Stimulated activated CD4-positive, alpha-beta T cell treated with anti-CD3 and anti-CD28 coated beads, TNF-alpha, amount 100 ng/mL, for 1 hour (primary cell): ENCODE data around the gene SEC22C.
"Not testable (repeated sequence)": the region's sequence is repeated elsewhere in the genome, so short reads cannot be mapped to it uniquely, and the experiment has no call there.

Experiments
- DNase-seq, 3 donors: peaks; one replicate each; pipeline ENCODE4 v3.0.0-alpha.2; 2020; ENCODE audit warnings: low read depth in 3 of 3, low spot score in 1 of 3

SEC22C gene, protein sequence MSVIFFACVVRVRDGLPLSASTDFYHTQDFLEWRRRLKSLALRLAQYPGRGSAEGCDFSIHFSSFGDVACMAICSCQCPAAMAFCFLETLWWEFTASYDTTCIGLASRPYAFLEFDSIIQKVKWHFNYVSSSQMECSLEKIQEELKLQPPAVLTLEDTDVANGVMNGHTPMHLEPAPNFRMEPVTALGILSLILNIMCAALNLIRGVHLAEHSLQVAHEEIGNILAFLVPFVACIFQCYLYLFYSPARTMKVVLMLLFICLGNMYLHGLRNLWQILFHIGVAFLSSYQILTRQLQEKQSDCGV

DNA sequence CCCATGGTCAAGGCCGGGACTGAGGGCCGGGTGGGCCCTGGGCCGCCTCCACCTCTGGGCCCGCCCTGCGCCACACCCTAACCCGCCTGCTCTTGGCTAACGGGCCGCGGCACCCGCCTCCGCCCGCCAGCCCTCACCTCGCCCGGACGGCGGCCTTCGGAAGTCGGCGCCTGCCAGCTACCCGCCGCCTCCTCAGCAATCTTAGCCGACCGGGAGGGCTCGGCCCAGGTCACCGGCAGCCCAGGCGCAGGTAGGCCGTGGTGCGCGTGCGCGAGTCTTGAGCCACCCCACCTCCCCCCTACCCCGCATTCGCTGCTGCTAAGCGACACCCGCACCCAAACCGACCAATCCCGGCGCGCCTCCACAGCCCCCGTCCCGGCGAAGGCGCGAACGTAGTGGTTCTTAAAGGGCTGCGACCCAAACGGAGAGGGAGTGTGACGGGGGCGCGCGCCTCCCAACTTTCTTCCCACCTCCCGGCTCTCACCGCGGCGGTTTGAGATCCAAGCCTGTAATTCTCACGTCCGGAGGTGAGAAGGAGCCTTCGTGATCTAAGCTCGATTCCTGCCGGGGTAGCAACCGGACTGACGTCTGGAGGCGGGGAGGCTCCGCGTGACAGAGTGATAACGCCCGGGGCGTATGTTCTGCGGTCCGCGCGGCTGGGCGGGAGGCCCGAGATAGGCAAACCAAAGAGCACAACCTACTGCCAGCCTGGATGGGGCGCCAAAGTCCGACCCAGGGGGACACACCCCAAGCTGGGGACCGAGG lies at the start of gene SEC22C:
SEC22C (minus strand) TSS at position 259 of the 765 bp plus-strand sequence. CDS start 12,921 bp downstream, outside the sequence.
- DNase-seq = peak; percentile 88 to 90 (median 89)

DNA sequence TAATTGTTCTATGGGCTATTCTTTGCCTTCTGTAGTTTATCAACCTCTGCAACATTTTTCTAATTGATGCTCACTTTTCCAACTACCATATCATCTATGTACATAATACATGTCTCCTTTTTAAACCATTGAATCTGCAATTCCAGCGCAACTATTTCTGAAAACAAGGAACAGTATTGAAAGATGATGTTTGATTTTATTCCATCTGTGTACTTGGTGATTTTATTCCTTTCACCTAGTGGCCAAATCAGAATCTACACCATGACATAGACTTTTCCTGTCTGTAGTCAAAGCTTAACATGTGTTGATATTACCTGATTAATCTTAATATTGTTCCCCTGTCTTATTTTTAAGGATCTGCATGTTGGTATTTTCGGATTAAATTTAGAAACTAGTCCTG lies 31.7 kb upstream of the SEC22C start:
- no peak for DNase-seq

DNA sequence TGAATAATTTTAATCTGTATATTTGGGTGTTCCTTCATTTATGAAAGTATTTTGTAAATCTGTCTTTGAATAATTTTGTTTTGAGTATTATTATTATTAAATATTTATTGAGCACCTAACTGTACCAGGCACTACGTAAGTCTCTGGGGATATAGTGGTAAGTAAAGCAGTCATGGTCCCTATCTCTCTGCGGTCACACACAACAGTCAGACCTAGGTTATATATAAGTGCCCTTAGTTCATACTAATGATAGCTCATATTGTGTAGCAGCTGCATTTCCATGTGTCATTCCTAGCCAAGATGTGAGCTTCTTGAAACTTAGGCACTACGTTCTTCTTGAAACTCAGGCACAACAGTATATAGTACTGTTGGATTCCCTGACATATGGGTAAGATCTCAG lies 31.2 kb upstream of the SEC22C start:
- no peak for DNase-seq

DNA sequence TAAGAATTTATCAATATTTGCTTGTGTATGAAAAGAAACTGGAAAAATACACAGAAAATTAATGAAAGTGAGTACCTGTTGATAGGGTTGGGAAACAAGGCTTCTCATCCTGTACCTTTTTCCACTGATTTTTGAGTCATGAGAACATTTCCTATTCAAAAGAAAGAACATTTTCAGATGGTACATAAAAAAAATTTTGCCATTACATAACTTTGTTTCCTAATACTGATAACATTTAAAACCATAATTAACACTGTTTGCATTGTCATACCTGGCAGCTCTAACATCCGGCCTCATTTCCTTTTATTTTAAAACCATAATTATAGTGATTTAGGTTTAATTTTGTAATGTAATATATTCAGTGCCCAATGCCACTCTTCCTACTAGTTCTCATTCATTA lies 30.4 kb upstream of the SEC22C start:
- DNase-seq = no peak

DNA sequence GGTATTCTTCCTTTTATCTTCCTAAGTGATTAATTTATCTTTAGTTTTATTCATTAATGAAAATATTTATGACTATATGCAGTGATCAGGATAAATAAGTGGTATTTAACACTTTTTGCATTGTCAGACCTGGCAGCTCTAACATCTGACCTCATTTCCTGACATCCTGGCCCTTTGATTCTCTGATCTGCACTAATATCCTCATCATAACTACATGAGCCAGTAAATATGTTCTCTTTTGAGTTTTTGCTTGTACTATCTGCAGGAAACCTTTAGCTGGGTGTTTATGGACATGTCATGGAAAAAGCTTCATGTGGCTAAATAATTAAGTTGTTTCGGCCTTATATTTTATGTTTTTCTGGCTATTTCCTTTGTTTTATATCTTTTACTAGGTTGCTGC lies 29.2 kb upstream of the SEC22C start:
- no peak for DNase-seq

DNA sequence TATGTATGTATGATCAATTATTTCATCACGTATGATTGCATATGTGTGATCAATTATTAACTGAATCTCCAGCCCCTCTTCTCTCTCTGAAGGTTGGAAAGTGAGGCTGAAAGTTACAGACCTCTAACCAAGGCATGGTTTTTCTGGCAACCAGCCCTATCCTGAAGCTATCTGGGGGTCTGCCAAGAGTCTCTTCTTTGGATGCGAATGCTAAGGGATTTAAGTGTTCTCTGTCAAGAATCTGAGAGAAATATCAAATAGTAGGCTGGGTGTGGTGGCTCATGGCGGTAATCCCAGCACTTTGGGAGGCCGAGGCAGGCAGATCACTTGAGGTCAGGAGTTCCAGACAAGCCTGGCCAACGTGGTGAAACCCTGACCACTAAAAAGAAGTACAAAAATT lies 26.8 kb upstream of the SEC22C start:
- DNase-seq = no peak

DNA sequence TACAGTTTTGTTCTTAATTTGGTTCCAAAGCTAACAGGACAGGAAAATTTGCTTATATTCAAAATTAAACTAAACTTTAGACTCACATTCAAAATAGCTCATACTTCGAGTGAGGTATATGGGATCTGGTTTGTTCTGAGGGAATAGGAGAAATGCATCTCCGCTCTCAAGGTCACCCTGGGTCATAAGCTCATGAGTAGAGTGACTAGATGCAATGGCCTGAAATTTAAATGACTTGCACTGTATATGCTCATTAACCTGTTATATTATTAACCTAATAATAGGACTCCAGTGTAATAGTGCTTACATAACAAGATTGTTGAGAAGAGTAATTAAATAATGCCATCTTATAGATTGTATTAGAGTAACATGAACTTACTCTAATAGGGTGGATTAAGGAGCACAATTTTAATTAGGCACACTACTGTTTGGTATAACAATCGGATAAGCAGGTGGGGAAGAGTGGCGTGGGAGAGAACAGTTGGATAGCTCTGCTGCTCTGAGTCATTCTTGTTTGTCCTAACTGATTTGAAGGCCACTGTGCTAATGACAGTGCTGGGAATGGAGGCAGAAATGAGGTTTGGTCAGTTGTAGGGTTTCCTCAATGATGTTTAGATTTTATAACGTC lies 23.9 kb upstream of the SEC22C start:
- DNase-seq = no peak

DNA sequence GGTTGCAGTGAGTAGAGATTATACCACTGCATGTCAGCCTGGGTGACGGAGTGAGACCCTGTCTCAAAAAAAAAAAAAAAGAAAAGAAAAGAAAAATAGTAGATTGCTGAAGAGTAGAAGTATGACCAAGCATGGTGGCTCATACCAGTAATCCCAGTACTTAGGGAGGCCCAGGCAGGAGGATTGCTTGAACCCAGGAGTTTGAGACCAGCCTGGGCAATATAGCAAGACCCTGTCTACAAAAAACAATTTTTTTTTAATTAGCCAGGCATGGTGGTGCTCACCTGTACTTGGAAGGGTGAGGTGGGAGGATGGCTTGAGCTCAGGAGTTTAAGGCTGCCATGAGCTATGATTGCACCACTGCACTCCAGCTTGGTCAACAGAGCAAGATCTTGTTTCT lies 21.2 kb upstream of the SEC22C start:
- no peak for DNase-seq

DNA sequence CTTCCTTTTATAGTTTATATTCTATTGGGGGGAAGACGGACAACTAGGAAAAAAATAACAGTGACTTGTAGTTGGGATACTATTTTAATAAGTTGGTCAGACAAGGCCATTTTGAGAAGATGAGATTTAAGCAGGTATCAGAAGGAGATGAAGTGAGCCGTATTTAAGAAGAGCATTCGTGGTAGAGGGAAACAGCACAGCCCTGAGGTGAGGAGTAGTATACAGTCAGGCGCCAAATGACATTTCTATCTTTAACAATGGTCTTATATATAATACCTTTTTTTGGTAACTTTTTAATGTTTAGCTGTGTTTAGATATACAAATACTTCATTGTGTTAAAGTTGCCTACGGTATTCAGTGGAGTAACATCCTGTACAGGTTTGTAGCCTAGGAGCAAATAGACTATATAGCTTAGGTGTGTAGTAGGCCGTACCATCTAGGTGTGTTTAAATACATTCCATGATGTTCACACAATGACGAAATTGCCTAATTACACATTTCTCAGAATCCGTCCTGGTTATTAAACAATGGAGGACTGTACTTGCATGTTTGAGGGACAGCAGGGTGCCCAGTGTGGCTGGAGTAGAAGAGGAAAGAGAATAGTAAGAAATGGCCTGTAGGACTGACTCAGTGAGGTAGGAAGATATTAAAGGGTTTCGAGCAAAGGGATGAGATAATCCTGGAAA lies 20.3 kb upstream of the SEC22C start:
- no peak for DNase-seq

DNA sequence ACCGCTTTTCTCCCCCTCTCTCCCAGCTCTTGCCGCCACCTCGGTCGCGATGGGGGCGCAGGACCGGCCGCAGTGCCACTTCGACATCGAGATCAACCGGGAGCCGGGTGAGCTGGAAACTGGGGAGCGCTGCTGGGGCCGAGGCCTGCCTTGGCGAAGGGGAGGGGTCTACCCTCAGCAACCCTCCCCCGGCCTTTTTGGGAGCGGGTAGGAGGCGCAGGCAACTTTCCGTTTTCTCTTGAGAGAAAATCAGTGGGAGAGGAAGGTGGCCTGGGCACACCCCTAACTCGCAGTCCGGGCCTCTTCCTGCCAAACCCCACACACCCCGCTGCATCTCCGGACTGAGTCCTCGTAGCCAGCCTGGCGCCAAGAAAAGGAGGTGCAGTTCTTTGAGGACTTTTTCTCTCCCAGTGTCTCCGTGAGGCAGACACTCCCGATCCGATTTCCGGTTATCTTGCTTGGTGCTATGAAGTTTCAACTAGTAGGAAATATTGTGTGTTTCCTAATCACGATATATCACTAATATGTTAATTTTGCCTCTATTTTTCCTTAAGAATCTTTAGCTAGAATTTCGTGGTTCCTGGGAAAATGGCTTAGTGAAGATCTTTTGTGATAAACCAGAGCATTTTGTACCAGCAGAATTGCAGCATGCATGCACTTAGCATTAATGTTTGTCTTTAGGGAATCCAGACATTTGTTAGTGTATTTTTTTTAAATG lies 19.4 kb upstream of the SEC22C start:
- peak in 1 of 3 donors; percentile 41 for DNase-seq

DNA sequence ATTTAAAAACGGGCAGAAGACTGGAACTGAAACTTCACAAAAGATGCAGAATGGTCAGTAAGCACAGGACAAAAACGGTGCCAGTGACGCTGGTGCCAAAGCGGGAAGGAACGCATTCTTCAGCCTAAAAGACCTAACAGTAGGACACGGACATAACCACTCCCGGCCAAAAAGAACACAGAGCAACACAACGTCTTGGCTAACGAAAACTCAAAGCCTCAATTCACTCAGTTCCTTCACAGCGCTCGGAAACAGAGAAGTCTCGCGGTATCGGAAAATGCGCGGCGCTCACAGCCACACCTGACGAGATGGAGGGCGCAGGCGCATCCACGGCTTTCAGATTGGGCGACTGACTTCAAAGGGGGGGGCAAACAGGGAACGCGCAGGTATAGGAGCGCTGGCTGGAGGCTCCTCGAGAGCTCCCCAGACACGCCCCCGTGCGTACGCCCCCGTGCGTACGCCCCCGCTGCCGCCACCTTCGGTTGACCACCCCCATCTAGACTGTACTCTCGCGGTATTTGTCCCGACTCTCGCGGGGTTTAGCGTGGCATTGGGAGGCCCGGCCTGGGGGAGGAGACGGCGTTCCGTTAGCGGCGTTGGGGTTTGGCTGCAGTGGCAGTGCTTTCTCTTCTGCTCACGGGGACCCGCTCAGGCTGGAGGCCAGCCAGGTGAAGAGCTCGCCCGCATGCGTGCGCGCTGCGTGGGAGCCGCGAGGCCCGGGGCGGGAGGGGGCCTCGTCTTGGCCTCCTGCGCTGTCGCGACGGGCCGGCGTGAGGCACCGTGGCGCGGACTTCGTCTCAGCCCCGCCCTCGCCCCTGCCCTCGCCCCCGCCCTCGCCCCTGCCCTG lies 18.6 kb upstream of the SEC22C start, which contains the start of gene NKTR:
NKTR (plus strand) TSS at position 576 of the 847 bp plus-strand sequence. CDS start 321 bp downstream, outside the sequence.
- peak; percentile 97 to 99 (median 99) for DNase-seq

DNA sequence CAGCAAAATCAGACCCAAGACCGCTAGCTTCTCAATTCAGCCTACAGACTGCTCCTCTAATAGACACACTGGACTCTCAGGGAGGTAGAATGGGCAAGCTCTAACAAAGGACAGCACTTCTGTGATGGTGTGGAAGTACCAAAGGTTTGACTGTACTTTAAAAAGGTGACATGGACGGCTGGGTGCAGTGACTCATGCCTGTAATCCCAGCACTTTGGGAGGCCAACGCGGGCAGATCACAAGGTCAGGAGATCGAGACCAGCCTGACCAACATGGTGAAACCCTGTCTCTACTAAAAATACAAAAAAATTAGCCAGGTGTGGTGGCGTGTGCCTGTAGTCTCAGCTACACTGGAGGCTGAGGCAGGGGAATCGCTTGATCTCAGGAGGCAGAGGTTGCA lies 15.3 kb upstream of the SEC22C start:
- DNase-seq = not testable (repeated sequence)

DNA sequence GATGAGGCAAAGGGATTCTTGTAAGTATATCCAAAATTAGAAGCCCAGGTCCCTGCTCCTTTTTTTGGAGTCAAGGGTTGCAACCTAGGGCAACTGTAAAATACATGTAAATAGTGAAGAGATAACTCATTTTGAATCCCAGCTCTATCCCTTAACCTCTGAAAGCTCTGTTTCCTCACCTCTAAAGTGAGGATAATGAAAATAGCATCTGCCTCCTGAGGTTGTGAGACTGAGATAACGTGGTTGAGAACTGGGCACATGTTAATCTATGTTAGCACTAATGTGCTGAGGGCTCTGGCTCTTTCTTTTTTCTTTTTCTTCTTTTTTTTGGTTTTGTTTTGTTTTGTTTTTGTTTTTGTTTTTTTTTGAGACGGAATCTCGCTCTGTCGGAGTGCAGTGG lies 13.9 kb upstream of the SEC22C start:
- no peak for DNase-seq

DNA sequence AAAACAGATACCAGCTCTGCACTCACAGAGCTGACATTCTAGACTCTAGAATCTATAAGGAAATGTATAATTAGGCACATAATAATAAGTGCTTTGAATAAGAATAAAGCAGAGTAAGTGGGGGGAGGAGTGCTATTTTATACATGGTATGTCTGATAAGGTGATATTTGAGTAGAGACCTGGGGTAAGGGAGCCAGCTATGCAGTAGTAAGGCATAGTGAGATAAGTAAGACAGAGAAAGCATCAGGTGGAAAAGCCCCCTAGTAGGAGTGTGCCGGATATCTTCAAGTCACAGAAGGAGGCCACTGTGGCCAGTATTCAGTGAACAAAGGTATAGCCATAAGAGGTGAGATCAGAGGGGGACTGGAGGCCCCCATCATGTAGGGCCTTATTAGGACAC lies 11.9 kb upstream of the SEC22C start:
- DNase-seq = no peak

DNA sequence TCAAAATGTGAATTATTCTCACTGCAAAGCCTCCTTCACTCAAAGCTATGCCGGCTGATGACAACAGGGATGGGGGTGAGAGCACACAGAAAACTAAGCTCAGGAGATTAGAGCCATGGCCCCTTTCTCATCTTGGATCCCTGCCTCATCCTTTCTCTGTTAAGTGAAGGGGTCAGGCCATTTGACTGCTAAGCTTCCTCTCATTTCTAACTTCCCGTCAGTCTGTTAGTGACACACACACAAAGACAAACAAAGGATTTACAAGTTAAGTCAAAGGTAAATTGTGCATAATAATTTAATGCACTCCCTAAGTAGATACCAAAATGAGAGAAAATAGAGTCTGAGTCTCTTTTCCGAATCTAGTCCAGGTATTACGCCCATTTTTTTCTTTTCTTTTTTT lies 10.0 kb upstream of the SEC22C start:
- DNase-seq = no peak

DNA sequence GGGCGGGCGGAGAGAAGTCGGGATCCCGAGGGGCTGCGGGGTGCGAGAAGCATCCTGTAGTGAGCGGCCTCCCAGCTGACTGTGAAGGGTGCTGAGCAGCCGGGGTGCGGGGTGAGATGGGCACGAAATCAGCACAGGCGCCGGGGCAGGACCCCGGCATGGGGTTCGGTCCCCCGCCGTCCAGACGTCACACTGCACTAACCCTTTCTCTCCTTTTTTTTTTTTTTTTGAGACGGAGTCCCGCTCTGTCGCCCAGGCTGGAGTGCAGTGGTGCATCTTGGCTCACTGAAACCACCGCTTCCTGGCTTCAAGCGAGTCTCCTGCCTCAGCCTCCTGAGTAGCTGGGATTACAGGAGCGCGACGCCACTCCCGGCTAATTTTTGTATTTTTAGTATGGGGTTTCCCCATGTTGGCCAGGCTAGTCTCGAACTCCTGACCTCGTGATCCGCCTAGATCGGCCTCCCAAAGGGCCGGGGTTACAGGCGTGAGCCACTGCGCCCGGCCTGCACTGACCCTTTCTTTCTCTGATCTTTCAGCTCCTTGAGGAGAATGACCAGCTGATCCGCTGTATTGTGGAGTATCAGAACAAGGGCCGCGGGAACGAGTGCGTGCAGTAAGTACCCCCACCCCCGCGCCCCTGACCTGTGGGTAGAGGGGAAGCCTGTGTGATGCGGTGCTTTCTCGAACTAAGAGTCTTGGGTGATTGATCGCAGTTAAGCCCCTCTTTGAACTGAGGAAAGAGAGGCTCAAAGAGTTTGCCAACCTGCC lies 9.4 kb upstream of the SEC22C start:
- no peak for DNase-seq

DNA sequence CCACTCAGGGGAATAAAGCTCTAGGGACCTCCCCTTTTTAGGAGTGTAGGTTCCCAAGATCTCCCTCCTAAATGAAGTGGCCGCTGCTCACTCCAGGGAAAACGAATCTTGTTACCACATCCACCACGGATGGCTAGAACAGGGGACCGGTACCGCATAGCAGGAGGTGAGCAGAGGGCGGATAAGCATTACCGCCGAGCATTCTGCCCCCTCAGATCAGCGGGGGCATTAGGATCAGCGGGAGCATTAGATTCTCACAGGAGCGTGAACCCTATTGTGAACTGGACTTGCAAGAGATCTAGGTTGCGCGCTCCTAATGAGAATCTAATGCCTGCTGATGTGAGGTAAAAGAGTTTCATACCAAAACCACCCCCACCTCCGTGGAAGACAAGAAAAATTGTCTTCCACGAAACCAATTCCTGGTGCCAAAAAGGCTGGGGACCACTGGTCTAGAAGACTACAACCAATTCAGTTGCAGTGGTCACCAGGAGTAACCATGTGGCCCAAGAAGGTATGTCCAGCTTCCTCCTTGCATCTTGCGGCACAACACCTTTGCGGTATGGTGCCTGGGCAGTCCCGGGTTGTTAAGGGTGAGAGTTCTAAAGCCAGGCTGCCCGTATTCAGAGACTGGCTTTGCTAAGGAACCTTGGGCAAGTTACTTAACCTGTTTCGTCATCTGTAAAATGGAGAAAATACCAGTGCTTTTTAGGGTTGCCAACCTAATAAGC lies 7.8 kb upstream of the SEC22C start:
- no peak for DNase-seq

DNA sequence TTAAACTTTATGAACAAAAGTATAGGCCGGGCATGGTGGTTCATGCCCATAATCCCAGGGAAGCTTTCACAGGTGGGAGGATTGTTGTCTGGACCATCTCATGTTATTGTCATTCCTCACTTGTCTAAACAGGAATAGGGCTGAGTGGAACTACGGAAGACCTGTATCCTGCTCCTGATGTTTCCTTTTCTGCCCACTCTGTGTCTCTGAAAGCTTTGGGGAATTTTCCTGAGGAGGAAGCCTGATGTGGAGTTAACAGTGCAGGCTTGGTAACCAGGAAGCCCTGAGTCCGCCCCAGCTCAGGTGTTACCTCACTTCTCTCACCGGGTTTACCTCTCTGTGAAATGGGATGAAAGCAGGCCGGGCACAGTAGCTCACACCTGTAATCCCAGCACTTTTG lies 6.9 kb upstream of the SEC22C start:
- no peak for DNase-seq
